HL-60 (cell line): ENCODE measurements around the gene JMY.

ENCODE experiments used
- CTCF ChIP-seq: IDR thresholded peaks from one replicate; pipeline ENCODE4 v1.5.1; 2011; ENCODE audit warnings: low read length, control low read depth, inconsistent platforms; ENCODE audit not compliant: insufficient read depth
- POLR2AphosphoS5 ChIP-seq: IDR thresholded peaks from 2 replicates; pipeline ENCODE4 v1.6.1; 2012; ENCODE audit warnings: low read depth

- no peak for TF ChIP-seq CTCF
- TF ChIP-seq POLR2AphosphoS5 = no peak
Observed at GRCh38 chr5:79224286-79224984, 11.5 kb upstream of the JMY start.
